ENCODE results near the gene GPS2. TPM values are rescaled to one million over a fixed set of nuclear protein-coding genes. Genes with fewer than 3 reads are reported as not detected.

GPS2 gene
- total RNA-seq, 1 donor from 2014 or later: 51.1 TPM

DNA sequence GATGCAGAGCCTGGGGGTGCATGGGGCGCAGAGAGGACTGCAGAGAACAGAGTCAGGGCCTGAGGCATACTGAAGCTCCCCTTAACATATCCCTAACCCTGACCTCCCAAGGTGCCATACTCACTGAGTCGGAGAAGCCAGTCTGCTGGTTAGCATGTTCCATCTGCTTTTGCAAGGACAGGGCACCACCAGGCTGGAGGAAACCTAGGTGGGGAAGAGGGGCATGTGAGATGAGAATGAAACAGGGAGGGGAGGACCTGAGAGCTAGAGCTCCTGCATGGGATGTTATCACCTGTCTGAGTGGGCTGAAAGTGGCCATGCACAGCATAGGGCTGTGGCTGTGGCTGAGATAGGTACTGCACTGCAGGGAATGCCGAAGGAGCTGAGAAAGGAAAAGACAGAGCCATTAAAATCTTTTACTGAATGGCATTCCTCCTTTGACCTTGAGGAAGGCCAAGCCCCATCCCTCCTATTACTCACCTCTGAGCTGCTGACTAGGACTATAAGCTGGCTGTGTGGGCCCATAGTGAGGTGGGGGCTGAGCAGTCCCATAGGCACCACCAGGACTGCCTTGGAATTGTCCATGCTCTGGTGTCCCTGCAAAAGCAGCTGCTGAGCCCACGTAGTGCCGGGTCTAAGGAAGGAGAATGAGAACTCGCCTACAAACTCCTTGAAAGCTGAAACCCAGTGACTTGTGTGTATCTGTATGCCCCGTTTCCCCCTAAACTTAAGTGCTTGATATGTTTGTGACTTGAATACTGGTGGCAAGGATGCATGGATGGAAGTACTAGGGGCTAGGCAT is 1.9 kb downstream of the GPS2 start:
- Histone ChIP-seq H3K4me1 (peaks cover 66% of the 10 kb centered on the region), H3K27me3 (no peaks in the 10 kb centered on the region), H3K9me3 (no peaks in the 10 kb centered on the region), H3K4me3 (no peak overlapping the region), H3K27ac (no peak overlapping the region), H3K36me3 (peaks cover 3 to 61% of the 10 kb centered on the region in 2 donors)
- TF ChIP-seq, protein P1, sequence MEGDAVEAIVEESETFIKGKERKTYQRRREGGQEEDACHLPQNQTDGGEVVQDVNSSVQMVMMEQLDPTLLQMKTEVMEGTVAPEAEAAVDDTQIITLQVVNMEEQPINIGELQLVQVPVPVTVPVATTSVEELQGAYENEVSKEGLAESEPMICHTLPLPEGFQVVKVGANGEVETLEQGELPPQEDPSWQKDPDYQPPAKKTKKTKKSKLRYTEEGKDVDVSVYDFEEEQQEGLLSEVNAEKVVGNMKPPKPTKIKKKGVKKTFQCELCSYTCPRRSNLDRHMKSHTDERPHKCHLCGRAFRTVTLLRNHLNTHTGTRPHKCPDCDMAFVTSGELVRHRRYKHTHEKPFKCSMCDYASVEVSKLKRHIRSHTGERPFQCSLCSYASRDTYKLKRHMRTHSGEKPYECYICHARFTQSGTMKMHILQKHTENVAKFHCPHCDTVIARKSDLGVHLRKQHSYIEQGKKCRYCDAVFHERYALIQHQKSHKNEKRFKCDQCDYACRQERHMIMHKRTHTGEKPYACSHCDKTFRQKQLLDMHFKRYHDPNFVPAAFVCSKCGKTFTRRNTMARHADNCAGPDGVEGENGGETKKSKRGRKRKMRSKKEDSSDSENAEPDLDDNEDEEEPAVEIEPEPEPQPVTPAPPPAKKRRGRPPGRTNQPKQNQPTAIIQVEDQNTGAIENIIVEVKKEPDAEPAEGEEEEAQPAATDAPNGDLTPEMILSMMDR (IDR thresholded peaks at IDR 0.05): no peak
- no peak for TF ChIP-seq POLR2A (IDR thresholded peaks at IDR 0.05)
- no peak for TF ChIP-seq POLR2AphosphoS5 (IDR thresholded peaks at IDR 0.05; ENCODE audit: insufficient read depth in 1 of 2, low read depth in 1 of 2)
- DNase-seq (ENCODE audit: extremely low spot score in 2 of 2): no peak
- intact Hi-C loops (cut with DNase I): loop anchor here (5.0 kb wide), 1 partner anchor 34 kb away; no protein-coding TSS in a partner anchor

DNA sequence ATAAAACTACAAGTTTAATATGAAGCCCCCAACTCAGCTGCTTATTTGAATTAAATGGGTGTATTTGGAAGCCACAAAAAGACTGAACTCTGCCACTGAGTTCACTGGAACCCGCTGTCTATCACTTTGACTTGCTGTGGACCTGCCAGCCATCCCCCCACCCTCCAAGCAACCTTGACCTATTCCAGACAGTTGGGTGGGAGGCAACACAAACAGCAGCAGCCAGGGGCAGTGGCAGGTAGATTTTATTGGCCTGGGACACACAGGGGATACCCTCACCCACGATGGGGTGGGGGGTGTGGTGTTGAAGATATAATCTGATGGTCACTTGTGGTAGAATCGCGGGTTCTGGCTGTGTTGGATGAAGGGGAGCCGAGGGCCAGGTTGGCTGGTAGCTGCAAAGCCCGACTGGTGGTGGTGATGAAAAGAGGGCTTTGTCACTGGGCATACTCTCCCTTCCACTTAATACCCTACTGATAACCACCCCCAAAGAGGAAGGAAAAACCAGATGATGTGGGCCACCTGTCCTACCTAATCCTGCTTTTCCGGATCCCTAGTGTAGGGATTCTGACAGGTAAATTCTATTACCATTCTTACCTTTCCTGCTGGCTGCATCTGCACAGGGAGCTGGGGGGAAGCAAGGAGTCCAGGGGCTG is 2.6 kb downstream of the GPS2 start:
- Histone ChIP-seq H3K4me3 (no peak overlapping the region), H3K4me1 (peaks cover 68% of the 10 kb centered on the region), H3K27ac (no peak overlapping the region), H3K36me3 (peaks cover 3 to 54% of the 10 kb centered on the region in 2 donors), H3K9me3 (no peaks in the 10 kb centered on the region), H3K27me3 (no peaks in the 10 kb centered on the region)
- intact Hi-C loops (cut with DNase I): loop anchor here (5.0 kb wide), 1 partner anchor 35 kb away; no protein-coding TSS in a partner anchor
- DNase-seq (ENCODE audit: extremely low spot score in 2 of 2): no peak
- TF ChIP-seq POLR2A (IDR thresholded peaks at IDR 0.05) (no peak), POLR2AphosphoS5 (IDR thresholded peaks at IDR 0.05; ENCODE audit: insufficient read depth in 1 of 2, low read depth in 1 of 2) (no peak)

DNA sequence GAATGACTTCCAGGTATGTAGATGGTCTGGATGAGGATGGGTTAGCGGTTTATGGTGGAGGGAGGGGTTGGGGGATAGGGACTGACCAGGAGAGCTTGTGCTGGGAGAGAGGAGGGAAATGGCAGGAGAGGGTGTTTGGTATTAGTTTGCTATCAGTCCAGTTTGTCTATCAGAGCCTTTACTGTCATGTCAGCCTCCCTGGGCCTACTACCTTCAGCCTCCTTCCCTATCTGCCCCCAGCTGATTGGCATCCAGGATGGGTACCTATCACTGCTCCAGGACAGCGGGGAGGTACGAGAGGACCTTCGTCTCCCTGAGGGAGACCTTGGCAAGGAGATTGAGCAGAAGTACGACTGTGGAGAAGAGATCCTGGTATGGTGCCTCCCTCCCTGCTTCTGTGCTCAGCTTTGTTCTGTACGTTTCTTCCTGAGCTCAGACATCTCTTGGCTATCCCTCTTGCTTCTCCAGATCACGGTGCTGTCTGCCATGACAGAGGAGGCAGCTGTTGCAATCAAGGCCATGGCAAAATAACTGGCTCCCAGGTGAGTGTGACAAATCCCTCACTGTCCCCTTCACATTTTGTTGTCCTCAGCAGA is 4.0 kb downstream of the GPS2 start:
- no peaks in the 10 kb centered on the region for H3K27me3 ChIP-seq
- DNase-seq (ENCODE audit: extremely low spot score in 2 of 2): no peak
- no peaks in the 10 kb centered on the region for H3K9me3 ChIP-seq
- H3K27ac ChIP-seq: no peak overlapping the region
- H3K36me3 ChIP-seq: peaks cover 3 to 47% of the 10 kb centered on the region in 2 donors
- peaks cover 74% of the 10 kb centered on the region for H3K4me1 ChIP-seq
- no peak overlapping the region for H3K4me3 ChIP-seq
- TF ChIP-seq POLR2AphosphoS5 (IDR thresholded peaks at IDR 0.05; ENCODE audit: insufficient read depth in 1 of 2, low read depth in 1 of 2): no peak
- intact Hi-C loops (cut with DNase I): loop anchor here (5.0 kb wide), 1 partner anchor 36 kb away; no protein-coding TSS in a partner anchor

DNA sequence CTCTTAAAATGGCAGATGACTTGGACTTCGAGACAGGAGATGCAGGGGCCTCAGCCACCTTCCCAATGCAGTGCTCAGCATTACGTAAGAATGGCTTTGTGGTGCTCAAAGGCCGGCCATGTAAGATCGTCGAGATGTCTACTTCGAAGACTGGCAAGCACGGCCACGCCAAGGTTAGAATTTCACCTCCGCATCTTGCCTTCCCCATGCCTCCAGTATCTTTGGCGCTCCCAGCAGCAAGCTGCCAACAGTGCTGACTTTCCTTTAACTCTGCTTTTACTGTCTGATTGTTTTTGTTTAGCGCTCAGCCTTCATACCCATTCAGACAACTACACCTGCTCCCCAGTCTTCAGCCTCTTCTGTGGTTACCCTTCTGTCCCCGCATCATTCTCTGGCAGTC is 5.5 kb downstream of the GPS2 start:
- peaks cover 67% of the 10 kb centered on the region for H3K4me1 ChIP-seq
- no peaks in the 10 kb centered on the region for H3K9me3 ChIP-seq
- no peaks in the 10 kb centered on the region for H3K27me3 ChIP-seq
- no peak overlapping the region for H3K4me3 ChIP-seq
- no peak for TF ChIP-seq POLR2AphosphoS5 (IDR thresholded peaks at IDR 0.05; ENCODE audit: insufficient read depth in 1 of 2, low read depth in 1 of 2)
- TF ChIP-seq, protein P1 (IDR thresholded peaks at IDR 0.05): no peak
- TF ChIP-seq POLR2A (IDR thresholded peaks at IDR 0.05): no peak
- H3K27ac ChIP-seq: peak overlapping the region; percentile 94
- intact Hi-C loops (cut with DNase I): loop anchor here (5.0 kb wide), 1 partner anchor 38 kb away; no protein-coding TSS in a partner anchor
- H3K36me3 ChIP-seq: peaks cover 3 to 47% of the 10 kb centered on the region in 2 donors
- DNase-seq (ENCODE audit: extremely low spot score in 2 of 2): no peak

DNA sequence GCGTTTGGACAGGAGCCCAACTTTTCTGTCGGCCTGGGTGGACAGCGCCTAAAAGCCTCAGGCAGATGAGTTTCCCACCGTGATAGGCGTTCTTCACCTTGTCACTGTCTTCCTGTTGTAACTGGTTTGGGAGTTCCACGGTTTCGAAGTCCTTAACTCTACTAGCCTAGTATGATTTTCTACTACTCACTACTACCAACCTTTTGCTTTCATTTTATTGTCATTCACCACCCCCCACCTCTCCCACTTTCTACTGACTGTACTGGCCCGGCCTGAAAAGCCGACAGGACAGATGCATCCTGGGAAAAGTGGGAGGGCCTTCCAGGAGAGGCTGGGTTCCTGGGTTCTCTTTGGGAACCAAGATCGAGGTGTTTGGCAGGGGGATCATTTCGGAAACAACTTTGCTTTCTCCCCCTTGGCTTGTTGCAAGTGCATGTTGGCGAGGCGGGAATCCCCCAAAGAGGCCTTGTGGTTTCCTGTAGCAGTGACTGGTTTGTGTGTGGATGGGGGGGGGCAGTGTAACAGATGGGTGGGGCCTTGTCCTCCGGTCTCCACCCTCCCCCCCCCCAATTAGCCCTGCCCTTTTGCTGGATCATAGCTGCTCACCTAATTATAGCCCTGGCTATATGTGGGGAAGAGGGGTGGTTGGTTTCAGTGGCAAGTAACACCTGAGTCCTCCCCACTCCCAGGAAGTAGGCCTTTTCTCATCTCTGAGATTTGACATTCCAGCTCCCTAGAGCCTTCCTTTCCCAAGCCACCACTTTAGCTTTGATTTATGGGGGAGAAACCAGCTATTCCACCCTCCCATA is 6.3 kb downstream of the GPS2 start:
- TF ChIP-seq, protein P1 (IDR thresholded peaks at IDR 0.05): no peak
- TF ChIP-seq POLR2AphosphoS5 (IDR thresholded peaks at IDR 0.05; ENCODE audit: insufficient read depth in 1 of 2, low read depth in 1 of 2): peak; percentile 32 to 95
- peak in 1 of 2 donors; percentile 28 for TF ChIP-seq POLR2A (IDR thresholded peaks at IDR 0.05)
- no peaks in the 10 kb centered on the region for H3K9me3 ChIP-seq
- no peaks in the 10 kb centered on the region for H3K27me3 ChIP-seq
- H3K4me1 ChIP-seq: peaks cover 59% of the 10 kb centered on the region
- H3K27ac ChIP-seq: peak overlapping the region; percentile 94
- intact Hi-C loops (cut with DNase I): no loop called here
- H3K36me3 ChIP-seq: peaks cover 3 to 44% of the 10 kb centered on the region in 2 donors
- no peak for DNase-seq (ENCODE audit: extremely low spot score in 2 of 2)
- H3K4me3 ChIP-seq: peak overlapping the region; percentile 74 to 83

Data from vagina (tissue), 2 donors.